CD14-positive monocyte (primary cell): ENCODE results near the gene CEL. TPM values are rescaled to one million over a fixed set of nuclear protein-coding genes. Genes with fewer than 3 reads are reported as not detected.
A peak's percentile ranks its signal among the peaks of the same experiment; 100 is the strongest.

Experiments used
- DNase-seq, 3 donors: peaks; one replicate each; pipeline ENCODE4 v3.0.0-alpha.2; 2011 to 2022
- H2AFZ ChIP-seq: 2 replicates; pipeline ENCODE4 v1.6.0; 2012; ENCODE audit warnings: mild to moderate bottlenecking, low read depth, low read length, inconsistent platforms; ENCODE audit not compliant: insufficient read depth, poor library complexity, severe bottlenecking
- H3K27ac ChIP-seq, 2 donors: 1 replicate in 1 of 2; 2 replicates in 1 of 2; pipeline ENCODE4 v1.5.1; 2012 to 2013; ENCODE audit warnings: low read length in 2 of 2, control low read depth in 1 of 2, inconsistent platforms in 1 of 2, low read depth in 1 of 2, mild to moderate bottlenecking in 1 of 2
- H3K27me3 ChIP-seq, 2 donors: one replicate each; pipeline versions ENCODE4 v1.6.0 to v1.6.1; 2011 to 2013; ENCODE audit warnings: low read length in 2 of 2; ENCODE audit not compliant: control insufficient read depth in 2 of 2, insufficient read depth in 2 of 2
- H3K36me3 ChIP-seq, 2 donors: replicated peaks in 1 of 2; 1 replicate in 1 of 2; 2 replicates in 1 of 2; pipeline versions ENCODE4 v1.5.1 to v1.6.1; 2012 to 2013; ENCODE audit warnings: low read length in 2 of 2, control low read depth in 1 of 2, inconsistent platforms in 1 of 2, mild to moderate bottlenecking in 1 of 2; ENCODE audit not compliant: insufficient read depth in 2 of 2, control insufficient read depth in 1 of 2
- H3K4me1 ChIP-seq, 2 donors: 1 replicate in 1 of 2; 2 replicates in 1 of 2; pipeline versions ENCODE4 v1.5.1 to v1.6.1; 2012 to 2013; ENCODE audit warnings: low read length in 2 of 2, control low read depth in 1 of 2, inconsistent platforms in 1 of 2, mild to moderate bottlenecking in 1 of 2, moderate library complexity in 1 of 2; ENCODE audit not compliant: insufficient read depth in 2 of 2, control insufficient read depth in 1 of 2
- H3K4me2 ChIP-seq: replicated peaks from 2 replicates; pipeline ENCODE3; 2012; ENCODE audit warnings: low read length, moderate library complexity, mild to moderate bottlenecking; ENCODE audit not compliant: poor library complexity, severe bottlenecking; ENCODE audit errors: extremely low read depth
- H3K4me3 ChIP-seq, 3 experiments: fragments of 200-600 bp in 1 of 3; sonication (generic) in 1 of 3; replicated peaks in 1 of 3; 1 replicate in 2 of 3; 2 replicates in 1 of 3; pipeline ENCODE4 v1.5.1; 2011 to 2013; ENCODE audit warnings: low read length in 3 of 3, mild to moderate bottlenecking in 3 of 3, control low read depth in 2 of 3, low read depth in 2 of 3, inconsistent platforms in 1 of 3, moderate library complexity in 1 of 3
- H3K79me2 ChIP-seq: 2 replicates; pipeline ENCODE4 v1.6.0; 2012; ENCODE audit warnings: mild to moderate bottlenecking, control low read depth, inconsistent platforms, low read length, moderate library complexity; ENCODE audit not compliant: insufficient read depth
- H3K9ac ChIP-seq: 2 replicates; pipeline ENCODE4 v1.6.0; 2017; ENCODE audit warnings: low read length, mild to moderate bottlenecking; ENCODE audit not compliant: insufficient read depth, poor library complexity, severe bottlenecking
- H3K9me3 ChIP-seq, 2 donors: replicated peaks in 1 of 2; 1 replicate in 1 of 2; 2 replicates in 1 of 2; pipeline versions ENCODE4 v1.5.1 to v1.6.1; 2012 to 2013; ENCODE audit warnings: low read length in 2 of 2, control low read depth in 1 of 2; ENCODE audit not compliant: control insufficient read depth in 1 of 2, insufficient read depth in 1 of 2
- H4K20me1 ChIP-seq: 2 replicates; pipeline ENCODE4 v1.6.0; 2012; ENCODE audit warnings: mild to moderate bottlenecking, low read length, control low read depth, moderate library complexity; ENCODE audit not compliant: insufficient read depth
- H3K27ac Mint-ChIP-seq, 7 donors: one replicate each; pipeline ENCODE4 v1.8.0; 2020; ENCODE audit warnings: mild to moderate bottlenecking in 7 of 7, mixed read lengths in 7 of 7, moderate library complexity in 6 of 7, inconsistent platforms in 2 of 7
- H3K27me3 Mint-ChIP-seq, 3 donors: one replicate each; pipeline ENCODE4 v1.8.0; 2021 to 2022; ENCODE audit warnings: low read depth in 3 of 3, mild to moderate bottlenecking in 3 of 3, mixed read lengths in 3 of 3, moderate library complexity in 3 of 3, inconsistent platforms in 1 of 3
- H3K36me3 Mint-ChIP-seq, 2 donors: one replicate each; pipeline ENCODE4 v1.8.0; 2020; ENCODE audit warnings: mixed read lengths in 2 of 2, inconsistent platforms in 1 of 2, mild to moderate bottlenecking in 1 of 2
- H3K4me1 Mint-ChIP-seq: one replicate; pipeline ENCODE4 v1.8.0; 2020; ENCODE audit warnings: mild to moderate bottlenecking, mixed read lengths
- H3K4me3 Mint-ChIP-seq, 2 donors: one replicate each; pipeline ENCODE4 v1.8.0; 2020; ENCODE audit warnings: mild to moderate bottlenecking in 2 of 2, mixed read lengths in 2 of 2, moderate library complexity in 1 of 2
- H3K9me3 Mint-ChIP-seq, 7 donors: one replicate each; pipeline ENCODE4 v1.8.0; 2020 to 2022; ENCODE audit warnings: mixed read lengths in 7 of 7, mild to moderate bottlenecking in 6 of 7, moderate library complexity in 6 of 7, inconsistent platforms in 2 of 7
- WGBS: methylation state at CpG from one replicate; pipeline ENCODE4 v1.1.5; 2013; ENCODE audit warnings: missing lambda C conversion rate; ENCODE audit not compliant: insufficient coverage; 5-methylcytosine and 5-hydroxymethylcytosine counted together
- intact Hi-C, 2 donors: fragments of 100-400 bp; cut with micrococcal nuclease; formaldehyde crosslinking; loops; one replicate each; pipeline versions ENCODE4 v1.15.0 to v1.15.1; 2023
- polyA plus RNA-seq, 3 donors: library from polyadenylated mRNA; depleted of rRNA in 1 of 3; unstranded in 2 of 3; stranded (reverse) in 1 of 3; fragments of 300-500 nt in 2 of 3; fragments of >200 nt in 1 of 3; fragmentation: Illumina TruSeq in 2 of 3; gene quantifications; 1 replicate in 2 of 3; 2 replicates in 1 of 3; pipeline ENCODE4 v1.2.3, GENCODE V29; 2012 to 2021
- TF ChIP-seq, protein P1 (sequence below): fragments of 200-600 bp; IDR thresholded peaks from one replicate; pipeline ENCODE4 v1.8.0; 2022; ENCODE audit warnings: antibody characterized with exemption, mild to moderate bottlenecking

The CEL gene
- polyA plus RNA-seq, 3 donors = 0.24 TPM; not detected in 2

- Mint-ChIP-seq H3K4me3 (peak overlapping the region; percentile 66 to 79), H3K36me3 (peaks cover 37 to 39% of the 10 kb centered on the region in 2 donors), H3K27me3 (peaks cover 6 to 8% (median 7%) of the 10 kb centered on the region in 3 donors), H3K4me1 (peaks cover 57% of the 10 kb centered on the region), H3K9me3 (peaks cover 0 to 1% (median 0%) of the 10 kb centered on the region in 7 donors), H3K27ac (peak overlapping the region; percentile 89 to 98 (median 96))
- Histone ChIP-seq H3K9ac (peak overlapping the region; percentile 76), H3K4me1 (peaks cover 44 to 55% of the 10 kb centered on the region in 2 donors), H3K79me2 (peaks cover 3% of the 10 kb centered on the region), H3K27ac (peak overlapping the region; percentile 87 to 91), H3K4me2 (peak overlapping the region; percentile 44), H3K4me3 (peak overlapping the region in 1 of 3 experiments; percentile 32), H3K36me3 (peaks cover 18 to 25% of the 10 kb centered on the region in 2 donors), H3K9me3 (no peaks in the 10 kb centered on the region), H4K20me1 (peaks cover 14% of the 10 kb centered on the region), H2AFZ (no peak overlapping the region), H3K27me3 (no peaks in the 10 kb centered on the region)
- intact Hi-C loops = no loop called here
- 19% methylated on average over 19 of the region's 19 CpGs for WGBS
- DNase-seq = peak; percentile 77 to 83 (median 78)
- TF ChIP-seq, protein P1, sequence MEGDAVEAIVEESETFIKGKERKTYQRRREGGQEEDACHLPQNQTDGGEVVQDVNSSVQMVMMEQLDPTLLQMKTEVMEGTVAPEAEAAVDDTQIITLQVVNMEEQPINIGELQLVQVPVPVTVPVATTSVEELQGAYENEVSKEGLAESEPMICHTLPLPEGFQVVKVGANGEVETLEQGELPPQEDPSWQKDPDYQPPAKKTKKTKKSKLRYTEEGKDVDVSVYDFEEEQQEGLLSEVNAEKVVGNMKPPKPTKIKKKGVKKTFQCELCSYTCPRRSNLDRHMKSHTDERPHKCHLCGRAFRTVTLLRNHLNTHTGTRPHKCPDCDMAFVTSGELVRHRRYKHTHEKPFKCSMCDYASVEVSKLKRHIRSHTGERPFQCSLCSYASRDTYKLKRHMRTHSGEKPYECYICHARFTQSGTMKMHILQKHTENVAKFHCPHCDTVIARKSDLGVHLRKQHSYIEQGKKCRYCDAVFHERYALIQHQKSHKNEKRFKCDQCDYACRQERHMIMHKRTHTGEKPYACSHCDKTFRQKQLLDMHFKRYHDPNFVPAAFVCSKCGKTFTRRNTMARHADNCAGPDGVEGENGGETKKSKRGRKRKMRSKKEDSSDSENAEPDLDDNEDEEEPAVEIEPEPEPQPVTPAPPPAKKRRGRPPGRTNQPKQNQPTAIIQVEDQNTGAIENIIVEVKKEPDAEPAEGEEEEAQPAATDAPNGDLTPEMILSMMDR = no peak
Measured at GRCh38 chr9:133113163-133113948, 51.6 kb downstream of the CEL start.

DNA sequence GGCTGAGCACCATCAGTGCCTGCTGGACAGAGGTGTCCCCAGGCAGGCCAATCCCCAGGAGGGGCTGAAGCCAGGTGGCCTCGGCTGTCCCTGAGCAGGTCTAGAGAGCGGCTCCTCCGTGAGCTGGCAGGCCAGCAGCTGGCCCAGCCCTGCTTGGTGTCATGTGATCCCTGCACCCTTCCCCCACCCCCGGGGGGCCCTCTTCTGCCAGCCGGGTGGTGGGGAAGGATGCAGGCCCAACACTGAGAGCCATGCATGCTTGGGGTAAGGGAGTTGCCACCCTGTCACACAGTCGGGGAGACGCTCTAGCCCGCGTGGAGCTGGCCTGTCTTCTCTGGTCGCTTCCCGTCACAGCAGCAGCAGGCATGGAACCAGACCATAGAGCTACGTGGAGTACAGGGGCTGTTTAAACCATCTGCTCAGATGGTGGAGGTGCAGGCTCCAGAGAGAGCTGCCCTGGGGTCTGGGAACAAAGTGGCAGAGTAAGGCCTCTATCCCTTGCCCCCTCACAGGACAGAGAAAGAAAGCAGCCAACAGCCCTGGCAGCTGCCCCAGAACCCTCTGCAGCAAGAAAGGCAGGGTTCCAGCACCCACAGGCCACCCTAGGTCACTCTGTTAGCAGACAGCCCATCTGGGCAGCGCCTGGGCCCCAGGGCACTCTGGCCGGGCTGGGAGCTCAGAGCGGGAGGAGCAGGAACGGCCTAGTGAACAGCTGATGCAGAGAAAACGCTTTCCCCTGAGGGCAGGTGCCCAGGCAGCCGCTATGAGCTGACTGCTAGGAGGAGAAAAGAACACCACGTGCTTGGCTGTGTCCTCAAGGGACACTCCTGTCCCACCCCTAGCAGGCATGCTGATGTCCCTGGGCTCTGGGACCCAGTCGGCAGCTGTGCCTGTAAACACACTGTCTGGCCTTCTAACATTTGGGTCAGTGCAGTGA lies 52.4 kb downstream of the CEL start:
- peak in 1 of 3 donors; percentile 41 for DNase-seq
- intact Hi-C loops = no loop called here
- Histone ChIP-seq H3K9ac (peak overlapping the region; percentile 76), H3K9me3 (no peaks in the 10 kb centered on the region), H3K27ac (peak overlapping the region; percentile 87 to 91), H4K20me1 (peaks cover 18% of the 10 kb centered on the region), H3K36me3 (peaks cover 11 to 16% of the 10 kb centered on the region in 2 donors), H3K4me2 (peak overlapping the region; percentile 44), H3K4me1 (peaks cover 45 to 61% of the 10 kb centered on the region in 2 donors), H3K4me3 (no peak overlapping the region), H3K27me3 (no peaks in the 10 kb centered on the region), H2AFZ (no peak overlapping the region), H3K79me2 (peaks cover 9% of the 10 kb centered on the region)
- Mint-ChIP-seq H3K9me3 (no peaks in the 10 kb centered on the region), H3K27ac (peak overlapping the region; percentile 89 to 98 (median 96)), H3K4me3 (peak overlapping the region; percentile 66 to 79), H3K4me1 (peaks cover 65% of the 10 kb centered on the region), H3K36me3 (peaks cover 36 to 37% of the 10 kb centered on the region in 2 donors), H3K27me3 (peaks cover 9 to 14% (median 11%) of the 10 kb centered on the region in 3 donors)
- TF ChIP-seq, protein P1 = no peak
- WGBS = 49% methylated on average over 15 of the region's 20 CpGs
